HepG2 (cell line): ENCODE results near the gene TPM1. TPM values are rescaled to one million over a fixed set of nuclear protein-coding genes. Genes with fewer than 3 reads are reported as not detected.

Experiments used
- ATM ChIP-seq: fragments of 450-650 bp; IDR thresholded peaks from 2 replicates; pipeline ENCODE4 v1.7.1; 2017; ENCODE audit warnings: mild to moderate bottlenecking, borderline replicate concordance
- BCLAF1 ChIP-seq: fragments of 450-650 bp; IDR thresholded peaks from 2 replicates; pipeline ENCODE4 v1.6.1; 2017; ENCODE audit warnings: mild to moderate bottlenecking
- CEBPB ChIP-seq: IDR thresholded peaks from 2 replicates; pipeline ENCODE4 v1.6.1; 2011; ENCODE audit warnings: low read depth, low read length, improper control_type of control experiment, borderline replicate concordance
- KMT2B ChIP-seq: IDR thresholded peaks from 2 replicates; pipeline ENCODE4 v1.6.1; 2016; ENCODE audit warnings: missing genetic modification reagents, missing compliant biosample characterization
- NR1H2 ChIP-seq: sonication (generic); formaldehyde crosslinking; IDR thresholded peaks from 2 replicates; pipeline ENCODE4 v1.8.1; 2022; ENCODE audit warnings: low read depth, missing genetic modification reagents, borderline replicate concordance
- POGZ ChIP-seq: sonication (generic); formaldehyde crosslinking; IDR thresholded peaks from 2 replicates; pipeline ENCODE4 v1.4.0; 2020; ENCODE audit warnings: mild to moderate bottlenecking, missing genetic modification reagents
- RAD51 ChIP-seq: fragments of 450-650 bp; IDR thresholded peaks from 2 replicates; pipeline ENCODE4 v1.6.1; 2016; ENCODE audit warnings: borderline replicate concordance
- RXRA ChIP-seq: sonication (generic); formaldehyde crosslinking; IDR thresholded peaks from 2 replicates; pipeline ENCODE4 v1.5.1; 2020; ENCODE audit warnings: missing genetic modification reagents
- SMYD3 ChIP-seq: sonication (generic); formaldehyde crosslinking; IDR thresholded peaks from 2 replicates; pipeline ENCODE4 v1.8.1; 2023; ENCODE audit warnings: mild to moderate bottlenecking, missing genetic modification reagents
- SNAI1 ChIP-seq: sonication (generic); formaldehyde crosslinking; IDR thresholded peaks from 2 replicates; pipeline ENCODE4 v1.5.0; 2020; ENCODE audit warnings: mild to moderate bottlenecking, missing genetic modification reagents, borderline replicate concordance
- ZBTB7B ChIP-seq: sonication (generic); formaldehyde crosslinking; IDR thresholded peaks from 2 replicates; pipeline ENCODE4 v1.4.0; 2020; ENCODE audit warnings: missing genetic modification reagents
- ZFP90 ChIP-seq: sonication (generic); formaldehyde crosslinking; IDR thresholded peaks from 2 replicates; pipeline ENCODE4 v1.8.0; 2022; ENCODE audit warnings: missing genetic modification reagents, mild to moderate bottlenecking, inconsistent platforms, borderline replicate concordance
- ZHX1 ChIP-seq: sonication (generic); formaldehyde crosslinking; IDR thresholded peaks from 2 replicates; pipeline ENCODE4 v1.8.1; 2022; ENCODE audit warnings: low read depth, mild to moderate bottlenecking, missing genetic modification reagents
- ZNF121 ChIP-seq: sonication (generic); formaldehyde crosslinking; IDR thresholded peaks from 2 replicates; pipeline ENCODE4 v1.5.0; 2020; ENCODE audit warnings: mild to moderate bottlenecking, missing genetic modification reagents
- ZNF274 ChIP-seq: sonication (generic); formaldehyde crosslinking; IDR thresholded peaks from 2 replicates; pipeline ENCODE4 v1.5.1; 2020; ENCODE audit warnings: mild to moderate bottlenecking, missing genetic modification reagents
- ZNF343 ChIP-seq: sonication (generic); formaldehyde crosslinking; IDR thresholded peaks from 2 replicates; pipeline ENCODE4 v1.4.0; 2020; ENCODE audit warnings: mild to moderate bottlenecking, missing genetic modification reagents
- ZNF510 ChIP-seq: sonication (generic); formaldehyde crosslinking; IDR thresholded peaks from 2 replicates; pipeline ENCODE4 v1.4.0; 2020; ENCODE audit warnings: low read depth, mild to moderate bottlenecking, missing genetic modification reagents
- polyA plus RNA-seq, 8 experiments: library from polyadenylated mRNA; depleted of rRNA in 3 of 8; stranded (reverse) in 7 of 8; unstranded in 1 of 8; fragments of >200 nt; fragmentation: Illumina TruSeq in 4 of 8; extraction: Trizol in 4 of 8; gene quantifications; 2 replicates each; pipeline versions ENCODE4 v1.2.1 to v1.2.3, GENCODE V29; 2011 to 2016; ENCODE audit warnings: low read depth in 4 of 8, missing spikeins in 1 of 8, mixed read lengths in 1 of 8; ENCODE audit not compliant: insufficient read depth in 1 of 8
- total RNA-seq, 5 experiments: library from RNA; depleted of rRNA; stranded (reverse); fragments of >200 nt; fragmentation: Illumina TruSeq; extraction: Trizol; gene quantifications; 2 replicates each; pipeline ENCODE4 v1.2.3, GENCODE V29; 2016; ENCODE audit warnings: low read depth in 1 of 5
- TF ChIP-seq, protein P1 (sequence below): sonication (generic); formaldehyde crosslinking; IDR thresholded peaks from 2 replicates; pipeline ENCODE4 v1.5.0; 2020; ENCODE audit warnings: missing genetic modification reagents
- TF ChIP-seq, protein P2 (sequence below): sonication (generic); formaldehyde crosslinking; IDR thresholded peaks from 2 replicates; pipeline ENCODE4 v1.9.0; 2022; ENCODE audit warnings: low read depth, missing genetic modification reagents
- TF ChIP-seq, protein P3 (sequence below): sonication (generic); formaldehyde crosslinking; IDR thresholded peaks from 2 replicates; pipeline ENCODE4 v1.4.0; 2020; ENCODE audit warnings: missing genetic modification reagents, borderline replicate concordance

Gene TPM1
- total and polyA plus RNA-seq, 2 of the 13 experiments (the other 11 are each of a cell fraction or from before 2014, with no cell fraction given) = 98.9 to 109 TPM

DNA sequence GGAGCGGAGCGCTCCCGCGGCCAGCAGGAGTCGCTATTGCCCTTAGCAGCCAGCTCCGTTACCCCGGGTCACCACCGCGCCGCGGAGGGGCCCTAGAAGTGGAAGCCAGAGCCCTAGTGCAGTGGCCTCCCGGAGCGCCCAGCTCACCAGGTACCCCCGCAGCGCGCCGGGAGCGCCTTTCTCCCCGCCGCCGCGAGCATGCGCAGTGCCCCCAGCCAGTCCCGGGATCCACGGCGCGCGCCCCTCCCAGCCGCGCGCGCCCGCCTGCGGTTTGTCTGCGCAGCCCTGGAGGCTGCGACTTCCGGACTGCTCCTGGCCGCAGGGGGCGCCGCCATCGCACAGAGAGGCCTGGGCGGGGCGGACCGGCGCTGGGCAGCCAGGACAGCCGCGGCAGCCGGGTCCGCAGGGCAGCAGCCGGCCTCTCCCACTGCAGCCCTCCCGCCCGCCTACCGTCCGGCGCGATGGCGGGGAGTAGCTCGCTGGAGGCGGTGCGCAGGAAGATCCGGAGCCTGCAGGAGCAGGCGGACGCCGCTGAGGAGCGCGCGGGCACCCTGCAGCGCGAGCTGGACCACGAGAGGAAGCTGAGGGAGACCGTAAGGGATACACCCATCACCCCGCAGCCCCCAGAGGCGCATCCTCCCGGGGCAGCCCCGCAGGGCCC is 5.7 kb downstream of the TPM1 start (continued):
- TF ChIP-seq, protein P1, sequence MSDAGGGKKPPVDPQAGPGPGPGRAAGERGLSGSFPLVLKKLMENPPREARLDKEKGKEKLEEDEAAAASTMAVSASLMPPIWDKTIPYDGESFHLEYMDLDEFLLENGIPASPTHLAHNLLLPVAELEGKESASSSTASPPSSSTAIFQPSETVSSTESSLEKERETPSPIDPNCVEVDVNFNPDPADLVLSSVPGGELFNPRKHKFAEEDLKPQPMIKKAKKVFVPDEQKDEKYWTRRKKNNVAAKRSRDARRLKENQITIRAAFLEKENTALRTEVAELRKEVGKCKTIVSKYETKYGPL = no peak
- TF ChIP-seq SMYD3 (CRISPR knock-in tag) = peak; percentile 22; the same call in 1 of the 2 replicates
- TF ChIP-seq, protein P2, sequence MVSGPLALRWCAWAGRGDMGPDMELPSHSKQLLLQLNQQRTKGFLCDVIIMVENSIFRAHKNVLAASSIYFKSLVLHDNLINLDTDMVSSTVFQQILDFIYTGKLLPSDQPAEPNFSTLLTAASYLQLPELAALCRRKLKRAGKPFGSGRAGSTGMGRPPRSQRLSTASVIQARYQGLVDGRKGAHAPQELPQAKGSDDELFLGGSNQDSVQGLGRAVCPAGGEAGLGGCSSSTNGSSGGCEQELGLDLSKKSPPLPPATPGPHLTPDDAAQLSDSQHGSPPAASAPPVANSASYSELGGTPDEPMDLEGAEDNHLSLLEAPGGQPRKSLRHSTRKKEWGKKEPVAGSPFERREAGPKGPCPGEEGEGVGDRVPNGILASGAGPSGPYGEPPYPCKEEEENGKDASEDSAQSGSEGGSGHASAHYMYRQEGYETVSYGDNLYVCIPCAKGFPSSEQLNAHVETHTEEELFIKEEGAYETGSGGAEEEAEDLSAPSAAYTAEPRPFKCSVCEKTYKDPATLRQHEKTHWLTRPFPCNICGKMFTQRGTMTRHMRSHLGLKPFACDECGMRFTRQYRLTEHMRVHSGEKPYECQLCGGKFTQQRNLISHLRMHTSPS = peak; percentile 25; the same call in 1 of the 2 replicates
- TF ChIP-seq ZBTB7B = peak; percentile 72
- 0 out of 2 replicates have a peak, but pooled peaks have one; percentile 49 for TF ChIP-seq NR1H2 (CRISPR knock-in tag)
- TF ChIP-seq ZNF343 (CRISPR knock-in tag) = peak; percentile 51; the same call in 1 of the 2 replicates
- no peak for TF ChIP-seq ATM
- TF ChIP-seq RXRA (CRISPR knock-in tag) = peak; percentile 67
- TF ChIP-seq KMT2B (CRISPR knock-in tag) = no peak
- TF ChIP-seq RAD51 = no peak
- 0 out of 2 replicates have a peak, but pooled peaks have one; percentile 18 for TF ChIP-seq ZNF274 (CRISPR knock-in tag)
- TF ChIP-seq, protein P3, sequence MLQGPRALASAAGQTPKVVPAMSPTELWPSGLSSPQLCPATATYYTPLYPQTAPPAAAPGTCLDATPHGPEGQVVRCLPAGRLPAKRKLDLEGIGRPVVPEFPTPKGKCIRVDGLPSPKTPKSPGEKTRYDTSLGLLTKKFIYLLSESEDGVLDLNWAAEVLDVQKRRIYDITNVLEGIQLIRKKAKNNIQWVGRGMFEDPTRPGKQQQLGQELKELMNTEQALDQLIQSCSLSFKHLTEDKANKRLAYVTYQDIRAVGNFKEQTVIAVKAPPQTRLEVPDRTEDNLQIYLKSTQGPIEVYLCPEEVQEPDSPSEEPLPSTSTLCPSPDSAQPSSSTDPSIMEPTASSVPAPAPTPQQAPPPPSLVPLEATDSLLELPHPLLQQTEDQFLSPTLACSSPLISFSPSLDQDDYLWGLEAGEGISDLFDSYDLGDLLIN = 0 out of 2 replicates have a peak, but pooled peaks have one; percentile 18
- 0 out of 2 replicates have a peak, but pooled peaks have one; percentile 14 for TF ChIP-seq ZNF510 (CRISPR knock-in tag)
- peak; percentile 87 for TF ChIP-seq ZFP90 (CRISPR knock-in tag)
- no peak for TF ChIP-seq BCLAF1
- peak; percentile 66; the same call in 1 of the 2 replicates for TF ChIP-seq ZNF121 (CRISPR knock-in tag)
- no peak for TF ChIP-seq CEBPB
- TF ChIP-seq POGZ (CRISPR knock-in tag) = peak; percentile 68; the same call in 1 of the 2 replicates
- no peak for TF ChIP-seq SNAI1 (CRISPR knock-in tag)
- TF ChIP-seq ZHX1 (CRISPR knock-in tag) = peak; percentile 77
